HepG2 (cell line): ENCODE measurements around the gene COL18A1. TPM values are rescaled to one million over a fixed set of nuclear protein-coding genes. Genes with fewer than 3 reads are reported as not detected.
A peak's percentile ranks its signal among the peaks of the same experiment; 100 is the strongest.

Experiments used
- AGO2 ChIP-seq: fragments of 200-400 bp; formaldehyde crosslinking; optimal IDR thresholded peaks from 2 replicates; pipeline ENCODE3; 2017; ENCODE audit warnings: mild to moderate bottlenecking, low read depth, low read length, moderate library complexity
- CBX5 ChIP-seq: sonication (generic); formaldehyde crosslinking; IDR thresholded peaks from 2 replicates; pipeline ENCODE4 v1.4.0; 2020; ENCODE audit warnings: missing genetic modification reagents, borderline replicate concordance
- FLYWCH1 ChIP-seq: sonication (generic); formaldehyde crosslinking; IDR thresholded peaks from 2 replicates; pipeline ENCODE4 v1.8.1; 2023; ENCODE audit warnings: mild to moderate bottlenecking, missing genetic modification reagents
- FOXK2 ChIP-seq: fragments of 450-650 bp; IDR thresholded peaks from 2 replicates; pipeline ENCODE4 v1.6.1; 2016
- FOXO1 ChIP-seq: sonication (generic); formaldehyde crosslinking; IDR thresholded peaks from 2 replicates; pipeline ENCODE4 v1.4.0; 2020; ENCODE audit warnings: missing genetic modification reagents
- KDM6A ChIP-seq: IDR thresholded peaks from 2 replicates; pipeline ENCODE4 v1.6.1; 2016; ENCODE audit warnings: low read depth
- KMT2A ChIP-seq: sonication (generic); formaldehyde crosslinking; IDR thresholded peaks from 2 replicates; pipeline ENCODE4 v1.4.0; 2020; ENCODE audit warnings: missing genetic modification reagents
- LCORL ChIP-seq, 2 experiments: fragments of 450-650 bp in 1 of 2; sonication (generic) in 1 of 2; formaldehyde crosslinking in 1 of 2; IDR thresholded peaks; 2 replicates each; pipeline versions ENCODE4 v1.5.0 to v1.6.1; 2017 to 2020; ENCODE audit warnings: antibody characterized with exemption in 1 of 2, missing genetic modification reagents in 1 of 2
- PHF20 ChIP-seq: sonication (generic); formaldehyde crosslinking; IDR thresholded peaks from 2 replicates; pipeline ENCODE4 v1.5.0; 2020; ENCODE audit warnings: mild to moderate bottlenecking, missing genetic modification reagents
- RORA ChIP-seq: sonication (generic); formaldehyde crosslinking; IDR thresholded peaks from 2 replicates; pipeline ENCODE4 v1.5.0; 2020; ENCODE audit warnings: mild to moderate bottlenecking, missing genetic modification reagents, moderate library complexity
- SMC3 ChIP-seq: IDR thresholded peaks from 2 replicates; pipeline ENCODE4 v1.6.1; 2011; ENCODE audit warnings: low read length, improper control_type of control experiment
- ZNF326 ChIP-seq: sonication (generic); formaldehyde crosslinking; IDR thresholded peaks from 2 replicates; pipeline ENCODE4 v1.4.0; 2020; ENCODE audit warnings: missing genetic modification reagents, borderline replicate concordance
- ZNF432 ChIP-seq: sonication (generic); formaldehyde crosslinking; IDR thresholded peaks from 2 replicates; pipeline ENCODE4 v1.5.0; 2020; ENCODE audit warnings: missing genetic modification reagents, mild to moderate bottlenecking, borderline replicate concordance
- ZNF614 ChIP-seq: IDR thresholded peaks from 2 replicates; pipeline ENCODE4 v1.6.1; 2018; ENCODE audit warnings: missing biosample characterization, missing genetic modification reagents, inconsistent platforms, borderline replicate concordance
- ZNF713 ChIP-seq: sonication (generic); formaldehyde crosslinking; IDR thresholded peaks from 2 replicates; pipeline ENCODE4 v1.4.0; 2020; ENCODE audit warnings: mild to moderate bottlenecking, missing genetic modification reagents
- ZNF776 ChIP-seq: sonication (generic); formaldehyde crosslinking; IDR thresholded peaks from 2 replicates; pipeline ENCODE4 v1.4.0; 2020; ENCODE audit warnings: mild to moderate bottlenecking, missing genetic modification reagents
- ZSCAN25 ChIP-seq: sonication (generic); formaldehyde crosslinking; IDR thresholded peaks from 2 replicates; pipeline ENCODE4 v1.8.0; 2022; ENCODE audit warnings: mild to moderate bottlenecking, missing genetic modification reagents
- polyA plus RNA-seq, 8 experiments: library from polyadenylated mRNA; depleted of rRNA in 3 of 8; stranded (reverse) in 7 of 8; unstranded in 1 of 8; fragments of >200 nt; fragmentation: Illumina TruSeq in 4 of 8; extraction: Trizol in 4 of 8; gene quantifications; 2 replicates each; pipeline versions ENCODE4 v1.2.1 to v1.2.3, GENCODE V29; 2011 to 2016; ENCODE audit warnings: low read depth in 4 of 8, missing spikeins in 1 of 8, mixed read lengths in 1 of 8; ENCODE audit not compliant: insufficient read depth in 1 of 8
- total RNA-seq, 5 experiments: library from RNA; depleted of rRNA; stranded (reverse); fragments of >200 nt; fragmentation: Illumina TruSeq; extraction: Trizol; gene quantifications; 2 replicates each; pipeline ENCODE4 v1.2.3, GENCODE V29; 2016; ENCODE audit warnings: low read depth in 1 of 5
- TF ChIP-seq, protein P1 (sequence below): sonication (generic); formaldehyde crosslinking; IDR thresholded peaks from 2 replicates; pipeline ENCODE4 v1.8.1; 2023; ENCODE audit warnings: missing genetic modification reagents, inconsistent platforms, borderline replicate concordance
- TF ChIP-seq, protein P2 (sequence below): sonication (generic); formaldehyde crosslinking; IDR thresholded peaks from 2 replicates; pipeline ENCODE4 v1.8.1; 2023; ENCODE audit warnings: mild to moderate bottlenecking, moderate library complexity, missing genetic modification reagents
- TF ChIP-seq, protein P3 (sequence below): IDR thresholded peaks from 2 replicates; pipeline ENCODE4 v1.6.1; 2018; ENCODE audit warnings: missing genetic modification reagents, mild to moderate bottlenecking, missing compliant biosample characterization
- TF ChIP-seq, protein P4 (sequence below): sonication (generic); formaldehyde crosslinking; IDR thresholded peaks from 2 replicates; pipeline ENCODE4 v1.4.0; 2020; ENCODE audit warnings: mild to moderate bottlenecking, missing genetic modification reagents
- TF ChIP-seq, protein P5 (sequence below): IDR thresholded peaks from 2 replicates; pipeline ENCODE4 v1.6.1; 2016; ENCODE audit warnings: missing biosample characterization, missing genetic modification reagents, low read depth
- TF ChIP-seq, protein P6 (sequence below): sonication (generic); formaldehyde crosslinking; conservative IDR thresholded peaks from 2 replicates; pipeline ENCODE4 v1.8.0; 2022; ENCODE audit warnings: mild to moderate bottlenecking, moderate library complexity, missing genetic modification reagents

COL18A1 gene
- total and polyA plus RNA-seq, 2 of the 13 experiments (the other 11 are each of a cell fraction or from before 2014, with no cell fraction given), result 79.0 to 102 TPM

DNA sequence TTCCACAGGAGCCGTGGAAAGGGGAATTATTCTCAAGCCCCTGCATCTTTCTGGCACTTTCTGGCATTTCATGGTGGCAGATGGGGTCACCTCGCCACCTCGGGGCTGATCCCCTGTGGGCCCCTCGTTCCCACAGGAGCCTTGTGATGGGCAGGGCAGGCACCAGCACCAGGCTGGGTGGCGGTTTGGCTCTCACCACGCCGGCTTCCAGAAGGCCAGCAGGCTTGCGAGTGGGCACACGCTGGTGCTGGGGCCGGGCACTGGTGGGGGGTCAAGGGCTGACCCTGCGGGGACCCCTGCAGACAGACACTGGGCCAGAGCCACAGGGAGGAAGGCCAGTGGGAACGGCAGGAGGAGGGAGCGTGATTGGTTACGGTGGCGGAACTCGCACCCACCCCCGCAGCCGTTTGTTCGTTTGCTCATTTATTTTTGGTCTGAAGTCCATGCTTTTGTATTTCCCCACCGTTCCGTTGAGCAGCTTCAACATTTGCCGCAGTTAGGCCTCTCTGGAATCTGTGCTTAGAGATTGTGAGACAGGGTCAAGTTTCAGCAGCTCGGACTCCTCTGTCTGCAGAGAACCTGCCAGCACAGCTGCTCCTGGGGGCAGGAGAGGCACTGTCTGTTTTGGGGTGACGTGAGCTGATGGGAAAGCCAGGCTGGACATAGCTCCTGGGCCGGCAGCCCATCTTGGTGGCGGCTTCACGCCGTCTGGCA lies 5.3 kb downstream of the COL18A1 start (continued):
- TF ChIP-seq, protein P1, sequence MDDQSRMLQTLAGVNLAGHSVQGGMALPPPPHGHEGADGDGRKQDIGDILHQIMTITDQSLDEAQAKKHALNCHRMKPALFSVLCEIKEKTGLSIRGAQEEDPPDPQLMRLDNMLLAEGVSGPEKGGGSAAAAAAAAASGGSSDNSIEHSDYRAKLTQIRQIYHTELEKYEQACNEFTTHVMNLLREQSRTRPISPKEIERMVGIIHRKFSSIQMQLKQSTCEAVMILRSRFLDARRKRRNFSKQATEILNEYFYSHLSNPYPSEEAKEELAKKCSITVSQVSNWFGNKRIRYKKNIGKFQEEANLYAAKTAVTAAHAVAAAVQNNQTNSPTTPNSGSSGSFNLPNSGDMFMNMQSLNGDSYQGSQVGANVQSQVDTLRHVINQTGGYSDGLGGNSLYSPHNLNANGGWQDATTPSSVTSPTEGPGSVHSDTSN (CRISPR knock-in tag), result no peak
- TF ChIP-seq KMT2A (CRISPR knock-in tag) (peak; percentile 8; the same call in 1 of the 2 replicates), KDM6A (peak; percentile 45; the same call in 1 of the 2 replicates), ZNF326 (CRISPR knock-in tag) (no peak), LCORL (IDR thresholded peaks at IDR 0.05) (no peak), LCORL (CRISPR knock-in tag; IDR thresholded peaks at IDR 0.05) (peak; percentile 92), FOXO1 (CRISPR knock-in tag) (no peak; the same call in 1 of the 2 replicates), AGO2 (peak; percentile 24), PHF20 (no peak), FLYWCH1 (CRISPR knock-in tag) (no peak), ZNF614 (CRISPR knock-in tag) (peak; percentile 80; the same call in 1 of the 2 replicates), RORA (CRISPR knock-in tag) (no peak), SMC3 (peak; percentile 29; the same call in 1 of the 2 replicates), ZNF776 (CRISPR knock-in tag) (no peak; the same call in none of the 2 replicates), ZNF713 (CRISPR knock-in tag) (no peak), ZNF432 (CRISPR knock-in tag) (no peak), ZSCAN25 (CRISPR knock-in tag) (peak; percentile 34; the same call in 1 of the 2 replicates), FOXK2 (no peak), CBX5 (no peak)
- TF ChIP-seq, protein P2, sequence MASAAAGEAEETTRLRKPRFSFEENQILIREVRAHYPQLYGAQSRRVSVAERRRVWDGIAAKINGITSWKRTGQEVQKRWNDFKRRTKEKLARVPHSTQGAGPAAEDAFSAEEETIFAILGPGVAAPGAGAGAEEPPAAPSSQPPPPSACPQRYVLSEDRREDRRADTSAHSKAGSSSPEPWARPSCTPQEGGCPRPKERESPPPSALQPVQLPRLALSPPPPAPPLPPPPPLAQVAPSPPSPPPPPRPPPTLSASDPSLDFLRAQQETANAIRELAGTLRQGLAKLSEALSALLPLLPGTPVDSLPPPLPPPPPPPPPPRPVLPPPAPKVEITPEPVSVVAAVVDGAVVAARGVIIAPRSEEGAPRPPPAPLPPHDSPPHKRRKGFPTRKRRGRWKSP (CRISPR knock-in tag), result 0 out of 2 replicates have a peak, but pooled peaks have one; percentile 62
- TF ChIP-seq, protein P3, sequence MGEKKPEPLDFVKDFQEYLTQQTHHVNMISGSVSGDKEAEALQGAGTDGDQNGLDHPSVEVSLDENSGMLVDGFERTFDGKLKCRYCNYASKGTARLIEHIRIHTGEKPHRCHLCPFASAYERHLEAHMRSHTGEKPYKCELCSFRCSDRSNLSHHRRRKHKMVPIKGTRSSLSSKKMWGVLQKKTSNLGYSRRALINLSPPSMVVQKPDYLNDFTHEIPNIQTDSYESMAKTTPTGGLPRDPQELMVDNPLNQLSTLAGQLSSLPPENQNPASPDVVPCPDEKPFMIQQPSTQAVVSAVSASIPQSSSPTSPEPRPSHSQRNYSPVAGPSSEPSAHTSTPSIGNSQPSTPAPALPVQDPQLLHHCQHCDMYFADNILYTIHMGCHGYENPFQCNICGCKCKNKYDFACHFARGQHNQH (CRISPR knock-in tag), result no peak
- TF ChIP-seq, protein P4, sequence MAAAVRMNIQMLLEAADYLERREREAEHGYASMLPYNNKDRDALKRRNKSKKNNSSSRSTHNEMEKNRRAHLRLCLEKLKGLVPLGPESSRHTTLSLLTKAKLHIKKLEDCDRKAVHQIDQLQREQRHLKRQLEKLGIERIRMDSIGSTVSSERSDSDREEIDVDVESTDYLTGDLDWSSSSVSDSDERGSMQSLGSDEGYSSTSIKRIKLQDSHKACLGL (CRISPR knock-in tag), result no peak
- TF ChIP-seq, protein P5, sequence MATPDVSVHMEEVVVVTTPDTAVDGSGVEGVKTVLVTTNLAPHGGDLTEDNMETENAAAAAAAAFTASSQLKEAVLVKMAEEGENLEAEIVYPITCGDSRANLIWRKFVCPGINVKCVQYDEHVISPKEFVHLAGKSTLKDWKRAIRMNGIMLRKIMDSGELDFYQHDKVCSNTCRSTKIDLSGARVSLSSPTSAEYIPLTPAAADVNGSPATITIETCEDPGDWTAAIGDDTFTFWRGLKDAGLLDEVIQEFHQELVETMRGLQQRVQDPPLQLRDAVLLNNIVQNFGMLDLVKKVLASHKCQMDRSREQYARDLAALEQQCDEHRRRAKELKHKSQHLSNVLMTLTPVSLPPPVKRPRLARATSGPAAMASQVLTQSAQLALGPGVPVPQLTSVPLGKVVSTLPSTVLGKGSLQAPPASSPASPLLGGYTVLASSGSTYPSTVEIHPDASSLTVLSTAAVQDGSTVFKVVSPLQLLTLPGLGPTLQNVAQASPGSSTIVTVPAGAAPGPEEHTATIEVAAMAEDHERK (CRISPR knock-in tag), result no peak
- TF ChIP-seq, protein P6, sequence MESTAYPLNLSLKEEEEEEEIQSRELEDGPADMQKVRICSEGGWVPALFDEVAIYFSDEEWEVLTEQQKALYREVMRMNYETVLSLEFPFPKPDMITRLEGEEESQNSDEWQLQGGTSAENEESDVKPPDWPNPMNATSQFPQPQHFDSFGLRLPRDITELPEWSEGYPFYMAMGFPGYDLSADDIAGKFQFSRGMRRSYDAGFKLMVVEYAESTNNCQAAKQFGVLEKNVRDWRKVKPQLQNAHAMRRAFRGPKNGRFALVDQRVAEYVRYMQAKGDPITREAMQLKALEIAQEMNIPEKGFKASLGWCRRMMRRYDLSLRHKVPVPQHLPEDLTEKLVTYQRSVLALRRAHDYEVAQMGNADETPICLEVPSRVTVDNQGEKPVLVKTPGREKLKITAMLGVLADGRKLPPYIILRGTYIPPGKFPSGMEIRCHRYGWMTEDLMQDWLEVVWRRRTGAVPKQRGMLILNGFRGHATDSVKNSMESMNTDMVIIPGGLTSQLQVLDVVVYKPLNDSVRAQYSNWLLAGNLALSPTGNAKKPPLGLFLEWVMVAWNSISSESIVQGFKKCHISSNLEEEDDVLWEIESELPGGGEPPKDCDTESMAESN (CRISPR knock-in tag), result no peak
